GM18526 (cell line): Measurements from ENCODE around the gene USP6NL.

Experiments
- POLR2A ChIP-seq: IDR thresholded peaks from 3 replicates; pipeline ENCODE4 v1.6.1; 2011; ENCODE audit not compliant: insufficient read length; ENCODE audit errors: extremely low read depth

The USP6NL gene

GRCh38 chr10:11446133-11446532 is 165.3 kb downstream of the USP6NL start:
- TF ChIP-seq POLR2A = no peak

DNA sequence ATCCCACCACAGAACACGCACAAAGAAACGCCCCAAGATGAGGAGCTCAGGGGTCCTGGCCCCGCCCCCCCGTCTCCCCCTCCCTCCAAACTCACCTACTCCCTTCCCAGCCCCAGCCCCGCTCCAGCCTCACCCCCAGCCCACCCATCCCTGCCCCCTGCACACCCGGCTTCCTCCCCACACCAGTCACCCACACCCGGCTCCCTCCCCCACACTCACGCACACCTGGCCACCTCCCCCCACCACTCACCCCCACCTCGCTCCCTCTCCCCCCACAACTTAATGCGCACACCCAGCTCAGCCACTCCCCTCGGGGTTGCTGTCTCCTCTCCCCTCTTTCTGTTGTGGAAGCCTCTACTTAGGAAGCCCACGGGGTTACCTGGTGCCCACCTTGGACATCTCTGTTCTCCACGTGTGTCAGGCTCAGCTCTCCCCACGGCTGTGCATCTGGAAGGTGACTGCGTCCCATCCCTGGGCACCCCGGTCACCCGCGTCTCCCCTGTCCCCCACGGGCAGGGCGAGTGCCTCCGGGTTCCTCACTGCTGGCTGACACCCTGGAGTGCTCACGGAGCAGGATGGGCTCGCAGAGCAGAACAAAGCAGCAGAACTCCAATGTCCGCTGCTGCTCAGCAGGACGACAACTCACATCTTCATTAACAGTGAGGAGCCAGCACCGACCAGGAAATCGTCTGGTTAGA is 166.8 kb downstream of the USP6NL start:
- no peak for TF ChIP-seq POLR2A

GRCh38 chr10:11444155-11444530 is 167.3 kb downstream of the USP6NL start:
- TF ChIP-seq POLR2A = no peak

GRCh38 chr10:11443468-11444154 is 167.8 kb downstream of the USP6NL start:
- TF ChIP-seq POLR2A = no peak

DNA sequence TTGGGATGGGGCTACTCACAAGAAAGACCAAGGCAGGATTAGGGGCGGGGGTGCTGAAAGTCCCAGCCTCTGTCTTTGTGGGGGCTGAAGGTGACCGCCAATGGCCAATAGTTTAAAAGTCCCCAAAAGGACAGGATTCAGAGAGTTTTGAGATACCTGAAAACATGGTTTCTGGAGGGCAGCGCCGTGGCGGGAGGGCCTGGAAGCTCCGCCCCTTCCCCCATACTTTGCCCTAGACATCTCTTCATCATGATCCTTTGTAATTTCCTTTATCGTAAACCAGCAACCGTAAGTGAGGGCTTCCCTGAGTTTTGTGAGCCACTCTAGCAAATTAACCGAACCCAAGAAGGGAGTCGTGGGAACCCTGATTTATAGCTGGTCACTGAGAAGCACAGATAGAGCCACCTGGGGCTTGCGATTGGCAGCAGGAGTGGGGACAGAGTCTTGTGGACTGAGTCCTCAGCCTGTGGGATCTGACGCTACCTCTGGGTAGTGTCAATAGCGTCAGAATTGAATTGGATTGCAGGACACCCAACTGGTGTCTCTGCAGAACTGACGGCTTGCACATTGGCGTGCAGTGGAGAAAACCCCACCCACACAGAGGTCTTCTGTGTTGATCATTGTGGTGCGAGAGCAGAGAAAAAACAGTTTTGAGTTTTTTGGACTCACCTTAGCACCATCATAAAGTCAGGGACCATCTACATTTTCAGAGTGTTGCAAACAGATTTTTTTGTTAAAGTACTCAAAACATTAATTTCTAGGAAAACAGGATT is 169.3 kb downstream of the USP6NL start:
- TF ChIP-seq POLR2A = no peak

DNA sequence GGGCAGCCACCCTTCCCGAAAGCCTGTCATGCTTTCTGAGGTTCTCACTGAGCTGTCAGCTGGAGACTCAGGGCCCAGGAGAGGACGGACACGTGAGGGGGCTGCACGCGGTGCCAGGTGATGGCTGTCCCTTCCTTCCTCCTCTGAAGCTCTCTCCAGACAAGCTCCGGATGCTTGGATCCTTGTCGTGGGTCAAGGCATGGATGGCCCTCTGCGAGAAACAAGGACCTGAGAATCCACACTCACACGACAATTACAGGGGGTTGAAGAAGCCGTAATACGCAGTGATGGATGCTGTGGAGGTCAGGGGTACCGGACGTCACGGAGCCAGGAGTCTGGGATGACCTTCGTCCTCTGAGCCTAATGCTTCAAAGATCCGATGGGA is 170.3 kb downstream of the USP6NL start:
- TF ChIP-seq POLR2A = no peak

GRCh38 chr10:11440250-11441150 is 170.9 kb downstream of the USP6NL start:
- no peak for TF ChIP-seq POLR2A

DNA sequence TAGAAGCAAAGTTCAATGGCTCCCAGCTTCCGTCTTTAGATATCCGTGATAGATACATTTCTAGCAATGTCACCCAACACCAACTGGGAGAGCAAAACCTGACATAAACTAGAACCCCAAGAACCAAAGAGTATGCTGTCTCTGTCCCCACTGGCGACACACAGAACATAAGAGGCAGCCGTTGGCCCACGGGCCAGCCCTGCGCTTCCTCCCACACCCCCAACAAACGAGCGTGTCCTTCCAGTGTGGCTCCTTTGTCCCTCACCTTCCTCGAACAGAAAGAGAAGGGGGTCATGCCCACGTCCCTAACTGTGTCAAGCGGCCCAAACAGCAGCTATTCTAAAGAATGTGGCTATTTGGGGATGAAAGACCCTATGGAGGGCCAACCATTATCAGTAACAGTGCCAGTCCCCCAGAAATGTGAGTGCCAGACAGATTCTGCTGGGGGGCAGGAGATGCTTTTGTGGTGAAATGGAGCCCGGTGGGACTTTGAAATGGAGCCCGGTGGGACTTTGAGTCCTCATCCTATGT is 171.9 kb downstream of the USP6NL start:
- no peak for TF ChIP-seq POLR2A

DNA sequence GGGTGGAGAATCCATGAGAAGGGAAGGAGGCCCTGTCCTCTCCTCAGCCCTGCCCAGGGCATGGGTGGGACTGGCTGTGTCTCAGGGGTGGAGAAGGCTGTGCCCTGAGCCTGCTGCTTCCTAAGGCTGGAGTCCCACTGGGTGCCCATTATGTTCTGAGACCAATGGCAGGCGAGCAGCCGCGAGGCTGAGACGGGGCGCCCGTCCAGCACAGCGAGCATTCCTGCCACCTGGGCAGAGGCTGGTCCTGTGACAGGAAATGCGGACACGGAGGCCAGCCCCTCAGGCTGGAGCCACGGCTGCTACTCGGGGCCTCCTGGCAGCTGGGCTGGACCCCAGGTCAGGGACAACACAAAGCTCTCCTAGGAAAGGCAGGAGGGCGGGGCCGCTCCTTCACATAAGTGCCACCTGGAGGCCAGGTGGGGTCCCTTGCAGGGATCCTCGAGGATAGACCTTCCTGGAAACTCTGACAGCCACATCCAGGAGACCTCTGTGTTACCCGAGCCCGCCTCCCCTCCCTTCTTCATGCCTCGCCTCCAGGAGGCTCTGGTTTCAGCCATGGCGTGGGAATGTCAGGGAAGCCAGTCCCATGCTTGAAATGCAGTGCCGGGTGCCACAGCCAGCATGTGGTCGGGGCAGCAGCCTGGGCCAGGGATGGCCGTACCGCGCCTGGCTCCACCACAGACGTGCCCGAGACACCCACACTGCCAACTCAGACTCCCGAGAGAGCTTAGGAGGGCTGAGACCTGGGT is 173.9 kb downstream of the USP6NL start:
- no peak for TF ChIP-seq POLR2A

DNA sequence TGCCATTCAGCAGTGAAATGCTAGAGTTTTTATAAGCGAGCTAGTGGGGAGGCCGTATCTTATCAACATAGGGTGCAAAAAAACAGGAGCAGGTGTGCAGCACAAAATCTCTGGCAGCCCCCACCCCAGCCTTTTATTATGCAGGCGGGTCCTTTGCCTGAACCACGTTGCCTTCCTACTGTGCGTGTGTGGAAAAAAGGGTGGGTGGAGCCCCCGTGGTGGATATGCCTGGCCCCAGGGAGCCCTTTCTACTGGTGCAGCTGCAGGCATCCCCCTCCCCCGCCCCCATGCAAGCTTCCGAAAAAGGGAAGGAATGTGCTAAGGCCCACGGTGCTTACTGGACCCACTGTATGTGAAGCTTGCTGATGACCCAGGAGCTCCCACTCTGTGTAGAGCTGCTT is 175.9 kb downstream of the USP6NL start:
- no peak for TF ChIP-seq POLR2A

- TF ChIP-seq POLR2A = no peak
These were observed 177.1 kb downstream of the USP6NL start for GRCh38 chr10:11434324-11434723.

- no peak for TF ChIP-seq POLR2A
These were observed 177.8 kb downstream of the USP6NL start for GRCh38 chr10:11433657-11434056.

DNA sequence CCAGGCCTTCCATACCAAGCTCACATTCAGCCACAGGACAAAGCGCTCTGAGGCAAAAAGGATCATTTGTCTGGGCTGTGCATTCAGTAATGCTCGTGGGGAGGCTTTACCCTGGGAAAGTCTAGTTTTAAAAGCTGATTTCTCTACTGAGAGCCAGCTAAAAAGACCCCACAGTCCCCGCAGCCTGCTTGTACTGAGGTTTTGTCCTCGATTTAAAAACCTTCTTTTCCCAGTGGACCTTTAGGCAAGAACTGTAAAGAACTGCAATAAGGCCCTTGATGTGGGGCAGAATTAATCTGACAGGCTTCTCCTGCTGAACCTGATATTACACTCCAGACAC is 180.3 kb downstream of the USP6NL start:
- no peak for TF ChIP-seq POLR2A

DNA sequence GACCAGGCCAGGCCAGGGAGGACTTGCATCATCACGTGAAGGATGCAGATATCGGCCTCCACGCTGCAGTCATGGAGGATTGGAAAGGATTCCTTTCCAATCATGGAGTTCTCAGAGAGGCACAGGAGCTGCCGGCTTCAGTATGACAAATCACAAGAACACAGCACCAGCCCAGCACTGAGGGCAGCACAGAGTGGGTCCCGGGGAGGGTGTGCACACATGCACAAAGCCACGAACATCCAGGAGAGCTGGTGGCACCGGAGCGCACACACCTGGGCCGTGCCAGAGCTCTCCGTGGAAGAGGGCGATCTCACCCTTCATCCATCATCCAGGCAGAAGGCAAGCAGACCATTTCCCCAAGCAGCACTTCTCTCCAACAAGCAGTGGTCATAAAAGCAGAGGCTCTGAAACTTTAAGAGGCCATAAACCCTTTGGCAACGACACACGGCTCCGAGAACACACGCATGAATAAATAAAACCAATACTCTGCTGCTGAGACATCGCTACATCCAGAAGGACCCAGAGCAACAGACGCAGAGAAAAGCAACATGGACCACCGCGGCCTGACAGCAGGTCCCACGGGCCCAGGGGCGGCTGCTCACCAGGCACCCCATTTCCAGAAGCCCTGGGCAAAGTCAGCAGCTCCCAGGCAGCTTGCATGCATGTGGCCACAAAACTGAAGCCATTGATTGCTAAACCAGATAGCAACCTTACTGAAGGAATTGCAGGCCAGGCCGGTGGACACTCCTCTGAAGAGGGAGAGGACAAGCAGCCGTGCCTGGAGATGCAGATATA is 180.8 kb downstream of the USP6NL start:
- TF ChIP-seq POLR2A = no peak

DNA sequence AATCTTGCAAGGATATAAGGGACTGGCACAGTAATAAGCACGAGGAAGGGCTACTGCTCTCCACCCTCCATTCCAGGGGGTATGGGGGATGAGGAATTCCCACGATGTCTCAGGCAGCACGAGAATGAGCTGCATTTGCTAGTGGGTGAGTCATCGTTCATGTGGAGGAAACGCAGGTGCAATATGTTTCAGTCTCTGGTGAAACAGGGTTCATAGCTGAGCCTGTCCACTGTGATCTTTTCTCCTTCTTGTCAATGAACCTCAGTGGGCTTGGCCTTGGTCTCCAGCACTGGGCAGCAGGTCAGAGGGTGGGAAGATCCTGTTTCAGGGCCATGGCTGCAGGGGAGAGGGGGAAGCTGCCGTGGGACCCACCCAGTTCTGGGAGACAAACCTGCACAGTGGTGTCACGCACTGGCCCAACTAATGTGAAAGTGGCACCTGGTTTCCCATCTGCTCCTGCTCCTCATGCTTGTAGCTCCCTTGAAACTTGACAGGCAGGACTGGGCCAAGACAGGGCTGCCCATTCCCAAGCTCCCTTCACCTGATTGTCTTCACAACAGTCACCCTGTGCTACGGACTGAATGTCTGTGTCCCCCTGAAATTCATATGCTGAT is 181.9 kb downstream of the USP6NL start:
- no peak for TF ChIP-seq POLR2A
